A204.1 (cell line): ENCODE results near the gene IFI30.

Experiments used
- FAIRE-seq: peaks from 2 replicates; lab custom pipeline; 2012; peaks lifted over from hg19 to GRCh38; lab: Jason Lieb, UNC

The IFI30 gene

GRCh38 chr19:18173572-18174288 lies at the start of gene IFI30:
TSS of gene IFI30 (plus strand) at chr19:18173813. CDS start at chr19:18173842, 29 bp downstream.
- no peak for FAIRE-seq

GRCh38 chr19:18123819-18124218 lies 49.8 kb upstream of the IFI30 start:
- FAIRE-seq: no peak

- no peak for FAIRE-seq
Measured at GRCh38 chr19:18126097-18126496, 47.5 kb upstream of the IFI30 start.

GRCh38 chr19:18128044-18128443 lies 45.6 kb upstream of the IFI30 start:
- FAIRE-seq: no peak

- FAIRE-seq: no peak
Measured at GRCh38 chr19:18128805-18129204, 44.8 kb upstream of the IFI30 start.

GRCh38 chr19:18130523-18131242 lies 42.9 kb upstream of the IFI30 start:
- FAIRE-seq: no peak

- no peak for FAIRE-seq
Measured at GRCh38 chr19:18131841-18132596, 41.6 kb upstream of the IFI30 start.

- no peak for FAIRE-seq
Measured at GRCh38 chr19:18135712-18136584, 37.7 kb upstream of the IFI30 start.

- no peak for FAIRE-seq
Measured at GRCh38 chr19:18137242-18137641, 36.4 kb upstream of the IFI30 start.

GRCh38 chr19:18137657-18138339 lies 35.8 kb upstream of the IFI30 start:
- FAIRE-seq: no peak

GRCh38 chr19:18140473-18140872 lies 33.1 kb upstream of the IFI30 start:
- FAIRE-seq: no peak

- no peak for FAIRE-seq
Measured at GRCh38 chr19:18141031-18141430, 32.6 kb upstream of the IFI30 start.

- FAIRE-seq: no peak
Measured at GRCh38 chr19:18143902-18144301, 29.7 kb upstream of the IFI30 start.

- no peak for FAIRE-seq
Measured at GRCh38 chr19:18144361-18144760, 29.3 kb upstream of the IFI30 start.

- no peak for FAIRE-seq
Measured at GRCh38 chr19:18144906-18145305, 28.7 kb upstream of the IFI30 start.

GRCh38 chr19:18145391-18145999 lies 28.1 kb upstream of the IFI30 start:
- no peak for FAIRE-seq

- FAIRE-seq: no peak
Measured at GRCh38 chr19:18147396-18147795, 26.2 kb upstream of the IFI30 start.

- no peak for FAIRE-seq
Measured at GRCh38 chr19:18149596-18149975, 24.0 kb upstream of the IFI30 start.

GRCh38 chr19:18150776-18151624 lies 22.6 kb upstream of the IFI30 start:
- FAIRE-seq: no peak

GRCh38 chr19:18152442-18152816 lies 21.2 kb upstream of the IFI30 start:
- FAIRE-seq: no peak
